Left ventricle myocardium superior (tissue), 1 donor: ENCODE measurements around the gene BICRA. TPM values are rescaled to one million over a fixed set of nuclear protein-coding genes. Genes with fewer than 3 reads are reported as not detected.
"Not testable (repeated sequence)": the region's sequence is repeated elsewhere in the genome, so short reads cannot be mapped to it uniquely, and the experiment has no call there.

Experiments used
- ATAC-seq: fragments of 200-7000 bp; cut with Tn5 transposase; one replicate; pipeline ENCODE4 v1.9.1; 2020; ENCODE audit warnings: mild to moderate bottlenecking, moderate library complexity
- DNase-seq: peaks from one replicate; pipeline ENCODE4 v3.0.0-alpha.2; 2020
- intact Hi-C: fragments of 100-400 bp; cut with micrococcal nuclease; formaldehyde crosslinking; loops from one replicate; pipeline ENCODE4 v1.11.0; 2022
- total RNA-seq: library from RNA; stranded (reverse); fragmentation: NEBNext Ultra II Directional; extraction: Animal tissue kit (Norgen Biotek cat#: 25700); gene quantifications from one replicate; pipeline ENCODE4 v1.2.1, GENCODE V29; 2021
- donor health status: DM: no; HTN: yes; CAD: no; lungs with severe emphysema.

BICRA gene
- total RNA-seq, 1 donor from 2014 or later: 9.5 TPM

DNA sequence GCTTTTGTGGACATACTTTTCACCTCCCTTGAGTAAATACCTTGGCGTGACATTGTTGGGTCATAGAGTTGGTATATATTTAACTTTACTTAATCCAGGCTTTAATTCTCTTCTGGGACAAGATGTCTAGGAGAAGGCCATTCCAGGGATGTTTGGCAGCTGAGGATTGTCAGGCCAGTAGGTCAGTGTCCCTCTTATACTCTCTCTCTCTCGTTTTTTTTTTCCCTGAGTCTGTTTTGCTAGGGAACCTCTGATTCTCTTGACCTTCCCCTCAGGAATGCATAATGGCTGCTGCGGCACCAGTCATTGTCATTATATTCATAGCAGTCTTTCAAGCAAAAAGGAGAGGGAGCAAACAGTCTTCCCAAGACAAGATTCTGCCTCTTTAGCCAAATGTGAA, 48.8 kb downstream of the BICRA start:
- intact Hi-C loops: no loop called here
- ATAC-seq (no peak), DNase-seq (no peak)

DNA sequence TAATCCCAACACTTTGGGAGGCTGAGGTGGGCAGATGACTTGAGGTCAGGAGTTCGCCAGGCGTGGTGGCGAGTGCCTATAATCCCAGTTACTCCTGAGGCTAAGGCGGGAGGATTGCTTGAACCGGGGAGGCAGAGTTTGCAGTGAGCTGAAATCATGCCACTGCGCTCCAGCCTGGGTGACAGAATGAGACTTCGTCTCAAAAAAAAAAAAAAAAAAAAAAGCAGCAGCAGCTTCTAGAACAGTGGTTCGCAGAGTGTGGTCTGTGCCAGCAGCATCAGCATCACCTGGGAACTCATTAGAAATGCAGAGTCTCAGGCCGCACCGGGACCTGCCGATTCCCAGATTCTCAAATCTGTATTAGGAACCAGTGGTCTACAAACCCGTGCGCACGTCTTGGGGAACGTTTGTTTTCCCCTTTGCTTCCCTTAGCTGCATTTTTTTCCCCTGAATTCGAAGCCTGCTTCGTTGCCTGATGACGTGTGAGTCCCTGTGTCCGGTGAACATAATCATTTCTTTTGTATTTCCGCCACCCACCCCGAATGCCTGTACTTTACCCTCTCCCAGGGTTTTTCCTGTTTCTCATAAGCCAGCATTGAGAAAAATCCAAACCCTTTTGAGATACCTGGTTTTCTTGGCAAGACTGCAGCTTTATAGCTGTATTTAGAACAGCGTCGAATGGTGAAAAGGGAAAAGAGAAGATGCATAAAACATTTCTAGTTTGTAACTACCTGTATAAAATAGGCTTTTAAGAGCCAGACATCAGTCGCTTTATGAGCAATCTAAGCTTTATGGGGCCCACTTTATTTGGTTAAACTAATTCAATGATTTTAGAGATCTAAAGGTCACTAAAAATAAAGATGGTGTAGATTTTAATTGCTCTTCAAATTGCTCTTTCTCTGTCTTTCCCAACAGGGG, 49.8 kb downstream of the BICRA start:
- DNase-seq: no peak
- intact Hi-C loops: no loop called here
- ATAC-seq: no peak

DNA sequence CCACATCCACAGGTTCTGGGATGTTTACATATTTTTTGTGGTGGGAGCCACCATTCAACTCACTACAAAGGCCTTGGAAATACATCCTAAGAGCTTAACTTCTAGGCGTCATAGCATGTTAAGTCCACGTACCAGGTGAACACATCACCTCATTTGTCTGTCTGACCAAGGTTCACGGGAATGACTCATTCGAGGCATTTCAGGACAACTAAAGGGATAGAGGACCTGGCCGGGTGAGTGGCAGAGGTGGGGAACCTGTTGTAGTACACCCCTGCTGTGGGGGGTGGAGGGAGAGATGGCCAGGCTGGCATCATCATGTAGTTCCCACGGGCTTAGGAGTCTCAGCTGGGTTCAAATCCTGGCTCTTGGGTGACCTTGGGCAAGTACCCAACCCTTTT, 51.5 kb downstream of the BICRA start:
- no peak for ATAC-seq
- intact Hi-C loops: no loop called here
- DNase-seq: no peak

DNA sequence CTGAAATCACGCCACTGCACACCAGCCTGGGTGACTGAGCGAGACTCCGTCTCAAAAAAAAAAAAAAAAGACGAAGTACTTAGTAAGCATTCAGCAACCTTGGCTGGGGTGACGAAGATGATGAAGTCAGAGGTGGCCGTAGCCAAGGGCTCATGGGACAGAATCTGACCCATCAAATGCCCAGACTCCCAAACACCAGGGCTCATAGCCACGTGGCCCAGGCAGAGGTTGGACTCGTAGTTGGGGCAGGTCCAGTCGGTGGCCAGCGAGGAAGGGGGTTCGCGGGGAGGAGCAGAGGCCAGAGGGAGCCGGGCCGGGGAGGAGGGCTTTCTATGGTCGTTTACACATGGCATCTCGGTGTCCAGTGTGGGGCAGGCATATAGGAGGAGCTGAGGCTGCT, 52.2 kb downstream of the BICRA start:
- no peak for DNase-seq
- ATAC-seq: no peak

DNA sequence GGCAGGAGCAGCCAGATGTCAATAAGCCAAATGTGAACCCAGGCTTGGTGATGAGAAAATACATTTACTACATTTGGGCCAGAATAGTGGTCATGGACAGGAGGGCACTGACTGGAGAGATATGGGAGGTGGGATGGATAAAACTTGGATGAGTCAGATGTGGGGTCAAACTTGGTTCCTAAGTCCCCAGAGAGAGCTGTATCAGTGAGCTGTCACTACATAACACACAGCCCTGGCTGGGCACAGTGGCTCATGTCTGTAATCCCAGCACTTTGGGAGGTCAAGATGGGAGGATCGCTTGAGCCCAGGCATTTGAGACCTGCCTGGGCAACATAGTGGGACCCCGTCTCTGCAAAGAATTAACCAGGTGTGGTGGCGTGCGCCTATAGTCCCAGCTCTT, 52.7 kb downstream of the BICRA start:
- intact Hi-C loops: no loop called here
- ATAC-seq: no peak
- DNase-seq: no peak

More for the DNA sequence above, 52.2 kb downstream of the BICRA start:
- intact Hi-C loops: no loop called here

DNA sequence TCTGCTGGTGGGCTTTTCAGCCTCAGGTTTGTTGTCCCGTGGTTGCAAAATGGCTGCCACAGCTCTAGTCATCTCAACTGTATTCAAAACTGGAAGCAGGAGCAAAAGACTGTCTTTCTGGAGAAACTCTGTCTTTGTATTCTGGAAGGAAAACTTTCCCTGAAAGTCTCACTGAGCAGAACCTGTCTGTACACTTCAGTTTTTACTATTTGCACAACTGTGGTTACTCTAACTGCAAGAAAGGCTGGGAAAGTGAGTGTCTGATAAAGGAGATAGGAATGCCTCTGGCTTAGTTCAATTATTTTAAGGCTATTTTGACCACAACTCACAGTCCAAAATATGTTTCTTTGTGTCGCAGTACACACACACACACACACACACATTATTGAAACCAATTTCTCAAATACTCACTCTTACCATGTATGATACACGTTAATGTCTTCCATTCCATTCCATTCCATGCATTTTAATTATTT, 54.5 kb downstream of the BICRA start:
- intact Hi-C loops: no loop called here
- ATAC-seq: peak; percentile 1
- DNase-seq: no peak

DNA sequence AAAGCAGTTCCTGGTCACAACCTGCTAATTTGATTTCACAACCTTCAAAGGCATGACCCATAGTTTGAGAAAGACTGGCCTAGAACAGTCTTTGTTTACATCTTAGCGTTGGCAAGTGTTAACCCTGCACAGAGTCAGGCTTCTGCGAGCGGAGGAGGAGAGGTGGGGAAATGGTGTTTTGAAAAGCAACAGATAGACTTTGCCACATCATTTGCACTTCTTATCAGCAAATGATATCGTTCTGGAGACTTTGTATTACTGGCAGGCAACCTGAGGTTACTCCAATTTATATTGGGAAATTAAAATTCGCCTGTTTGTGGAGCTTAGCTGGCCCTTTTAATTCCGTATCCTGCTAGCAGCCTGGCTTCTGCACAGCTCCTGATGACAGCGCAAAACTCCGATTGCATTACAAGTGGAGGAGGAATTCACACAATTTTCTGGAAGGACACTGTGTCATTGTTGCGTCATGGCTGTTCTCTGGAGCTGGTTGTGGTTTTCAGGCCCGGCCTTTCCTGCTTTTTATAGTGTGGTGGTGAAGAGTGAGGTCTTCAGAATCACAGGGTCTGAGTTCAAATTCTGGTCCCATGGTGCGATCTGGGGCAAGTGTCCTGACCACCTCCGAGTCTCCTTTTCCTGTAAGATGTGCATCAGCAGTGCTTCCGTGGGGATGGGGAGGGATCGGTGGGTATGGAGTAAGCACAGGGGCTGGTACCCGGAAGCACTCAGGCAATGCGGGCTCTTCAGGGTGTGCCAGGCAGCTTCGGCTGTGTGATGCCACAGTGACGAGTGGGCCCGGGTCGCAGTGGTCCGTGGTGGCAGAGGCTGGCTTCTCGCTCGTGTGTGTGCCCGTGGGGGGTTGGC, 55.2 kb downstream of the BICRA start:
- ATAC-seq (peak; percentile 83), DNase-seq (peak; percentile 69)
- intact Hi-C loops: no loop called here

DNA sequence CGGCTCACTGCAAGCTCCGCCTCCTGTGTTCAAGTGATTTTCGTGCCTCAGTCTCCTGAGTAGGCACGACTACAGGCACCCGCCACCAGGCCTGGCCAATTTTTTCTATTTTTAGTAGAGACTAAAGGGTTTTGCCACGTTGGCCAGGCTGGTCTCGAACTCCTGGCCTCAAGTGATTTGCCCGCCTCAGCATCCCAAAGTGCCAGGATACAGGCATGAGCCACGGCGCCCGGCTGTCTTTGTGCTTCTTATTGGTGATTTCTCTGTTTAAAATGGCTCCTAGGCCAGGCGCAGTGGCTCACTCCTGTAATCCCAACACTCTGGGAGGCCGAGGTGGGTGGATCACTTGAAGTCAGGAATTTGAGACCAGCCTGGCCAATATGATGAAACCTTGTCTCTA, 59.6 kb downstream of the BICRA start:
- DNase-seq, intact Hi-C loops, ATAC-seq: not testable (repeated sequence)

DNA sequence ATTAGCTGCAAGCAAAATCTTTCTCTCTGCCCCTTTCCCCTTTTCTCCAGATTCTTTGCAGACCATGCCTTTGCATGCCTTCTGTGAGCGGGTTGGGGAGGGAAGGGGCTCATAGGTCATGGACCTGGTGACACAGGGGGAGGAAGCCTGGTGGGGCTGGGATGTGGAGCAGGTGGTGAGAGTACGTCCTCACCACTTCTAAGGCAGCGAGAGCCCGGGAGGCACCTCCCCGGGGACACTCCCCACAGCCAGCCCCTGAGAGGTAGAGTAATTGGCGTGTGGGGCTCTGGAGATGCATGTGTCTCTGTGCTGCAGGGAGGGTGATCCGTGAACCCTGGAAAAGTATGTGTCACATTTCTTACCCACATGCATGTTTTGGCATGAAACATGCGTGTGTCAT, 61.8 kb downstream of the BICRA start:
- ATAC-seq (no peak), DNase-seq (no peak)
- intact Hi-C loops: no loop called here

DNA sequence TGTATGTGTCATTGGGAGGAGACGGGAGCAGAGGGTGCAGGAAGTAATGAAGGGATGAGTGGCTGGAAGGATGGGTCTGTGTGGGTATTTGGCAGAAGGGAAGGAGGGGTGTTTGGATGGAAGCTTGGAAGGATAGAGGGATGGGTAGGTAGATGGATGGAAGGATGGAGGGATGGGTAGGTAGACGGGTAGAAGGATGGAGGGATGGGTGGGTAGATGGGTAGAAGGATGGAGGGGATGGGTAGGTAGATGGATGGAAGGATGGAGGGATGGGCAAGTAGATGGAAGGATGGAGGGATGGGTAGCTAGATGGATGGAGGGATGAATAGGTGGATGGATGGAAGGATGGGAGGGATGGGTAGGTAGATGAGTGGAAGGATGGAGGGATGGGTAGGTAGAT, 62.6 kb downstream of the BICRA start:
- DNase-seq: no peak
- intact Hi-C loops: no loop called here
- ATAC-seq: no peak

DNA sequence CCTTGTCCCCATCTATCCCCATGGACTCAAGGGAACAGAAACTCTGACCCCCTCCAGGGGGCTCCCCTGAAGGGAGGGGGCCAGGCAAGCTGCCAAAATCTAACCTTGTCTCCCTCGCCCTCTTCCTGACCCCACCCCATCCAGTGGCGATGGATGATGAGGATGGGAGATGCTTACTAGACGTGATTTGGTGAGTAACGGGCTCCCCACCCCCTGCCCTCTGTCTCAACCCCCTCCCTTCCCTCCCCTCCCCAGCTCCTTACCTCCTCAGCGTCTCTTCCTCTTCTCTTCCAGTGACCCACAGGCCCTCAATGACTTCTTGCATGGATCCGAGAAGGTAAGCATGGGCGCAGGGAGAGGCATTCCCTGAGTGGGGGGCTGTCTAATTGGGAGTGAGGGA, 64.5 kb downstream of the BICRA start:
- intact Hi-C loops: no loop called here
- ATAC-seq: no peak
- no peak for DNase-seq

DNA sequence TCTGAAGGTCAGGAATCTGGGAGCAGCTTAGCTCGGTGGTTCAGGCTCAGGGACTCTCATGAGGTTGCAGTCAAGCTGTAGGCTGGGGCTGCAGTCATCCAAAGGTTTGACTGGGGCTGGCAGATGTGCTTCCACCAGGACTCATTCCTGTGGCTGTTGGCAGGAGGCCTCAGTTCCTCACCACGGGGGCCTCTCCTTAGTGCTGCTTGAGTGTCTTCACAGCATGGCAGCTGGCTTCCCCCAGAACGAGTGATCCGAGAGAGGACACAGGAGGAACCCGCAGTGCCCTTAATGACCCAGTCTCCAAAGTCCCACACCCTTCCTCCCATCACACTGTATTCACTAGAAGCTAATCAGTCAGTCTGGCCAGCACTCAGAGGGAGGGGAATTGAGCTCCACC, 65.6 kb downstream of the BICRA start:
- DNase-seq: no peak
- ATAC-seq: no peak
- intact Hi-C loops: no loop called here

DNA sequence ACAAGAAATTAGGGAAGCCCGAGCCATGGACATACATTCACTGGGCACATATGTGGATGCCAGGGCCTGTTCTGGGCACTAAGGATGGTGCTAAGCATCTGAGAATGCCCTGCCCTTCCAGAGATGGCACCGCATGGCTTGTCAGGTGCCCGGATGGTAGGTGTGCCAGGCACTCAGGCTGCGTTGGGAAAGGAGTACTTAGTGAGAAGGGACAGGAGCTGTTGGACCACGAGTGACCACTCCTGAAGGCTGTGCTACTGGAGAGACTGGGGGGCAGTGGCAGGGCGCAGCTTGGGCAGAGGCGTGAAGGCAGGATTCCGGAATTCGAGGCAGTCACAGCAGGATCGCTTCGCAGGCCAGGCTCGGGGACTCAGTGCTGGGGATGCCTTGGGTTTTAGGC, 66.3 kb downstream of the BICRA start:
- intact Hi-C loops: no loop called here
- ATAC-seq (no peak), DNase-seq (no peak)

DNA sequence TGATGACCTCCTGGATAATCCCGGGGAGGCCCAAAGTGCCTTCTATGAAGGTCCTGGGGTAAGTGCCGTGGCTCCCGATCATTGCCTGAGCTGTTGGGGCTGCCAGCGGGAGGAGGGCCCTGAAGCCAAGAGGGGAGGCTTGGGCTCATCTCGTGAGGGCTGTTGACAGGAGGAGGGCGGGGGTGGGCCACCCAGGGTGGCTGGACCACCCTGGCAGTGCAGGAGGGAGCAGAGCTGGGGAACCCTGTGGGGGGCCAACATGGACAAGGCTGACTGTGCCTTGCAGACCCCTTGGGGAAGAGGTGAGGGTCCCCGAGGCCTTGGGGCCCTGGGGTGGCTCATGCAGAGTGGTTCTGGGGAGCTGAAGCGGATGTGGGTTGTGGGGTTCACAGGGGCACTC, 66.9 kb downstream of the BICRA start:
- DNase-seq (no peak), ATAC-seq (no peak)
- intact Hi-C loops: no loop called here

DNA sequence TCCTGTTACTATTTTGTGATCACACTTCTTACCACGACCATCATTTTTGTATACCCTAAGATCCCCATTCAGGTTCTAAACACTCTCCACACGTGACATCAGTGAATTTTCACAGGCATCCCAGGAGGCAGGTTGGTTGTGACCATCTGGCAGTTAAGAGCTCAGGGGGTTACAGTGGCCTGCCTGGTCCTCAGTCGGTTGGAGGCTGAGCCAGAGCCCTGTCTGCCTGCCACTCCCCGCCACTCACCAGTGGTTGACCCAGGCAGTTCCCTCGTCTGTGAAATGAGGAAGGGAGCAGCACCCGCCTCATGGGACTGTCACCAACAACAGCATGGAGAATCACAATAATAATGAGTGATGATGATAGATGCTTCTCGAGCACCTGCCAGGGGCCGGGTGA, 67.9 kb downstream of the BICRA start:
- no peak for DNase-seq
- ATAC-seq: no peak
- intact Hi-C loops: no loop called here

DNA sequence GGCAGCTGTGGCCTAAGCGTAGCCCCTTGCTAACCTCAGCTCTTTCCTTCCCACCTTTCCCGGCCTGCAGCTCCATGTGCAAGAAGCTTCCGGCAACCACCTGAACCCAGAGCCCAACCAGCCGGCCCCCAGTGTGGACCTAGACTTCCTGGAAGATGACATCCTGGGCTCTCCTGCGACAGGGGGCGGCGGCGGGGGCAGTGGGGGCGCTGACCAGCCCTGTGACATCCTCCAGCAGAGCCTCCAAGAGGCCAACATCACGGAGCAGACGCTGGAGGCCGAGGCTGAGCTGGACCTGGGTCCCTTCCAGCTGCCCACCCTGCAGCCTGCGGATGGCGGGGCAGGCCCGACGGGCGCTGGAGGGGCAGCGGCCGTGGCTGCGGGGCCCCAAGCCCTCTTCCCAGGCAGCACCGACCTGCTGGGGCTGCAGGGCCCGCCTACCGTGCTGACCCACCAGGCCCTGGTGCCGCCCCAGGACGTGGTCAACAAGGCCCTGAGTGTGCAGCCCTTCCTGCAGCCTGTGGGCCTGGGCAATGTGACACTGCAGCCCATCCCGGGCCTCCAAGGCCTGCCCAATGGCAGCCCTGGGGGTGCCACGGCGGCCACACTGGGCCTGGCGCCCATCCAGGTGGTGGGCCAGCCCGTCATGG, 70.4 kb downstream of the BICRA start:
- ATAC-seq: no peak
- no peak for DNase-seq

DNA sequence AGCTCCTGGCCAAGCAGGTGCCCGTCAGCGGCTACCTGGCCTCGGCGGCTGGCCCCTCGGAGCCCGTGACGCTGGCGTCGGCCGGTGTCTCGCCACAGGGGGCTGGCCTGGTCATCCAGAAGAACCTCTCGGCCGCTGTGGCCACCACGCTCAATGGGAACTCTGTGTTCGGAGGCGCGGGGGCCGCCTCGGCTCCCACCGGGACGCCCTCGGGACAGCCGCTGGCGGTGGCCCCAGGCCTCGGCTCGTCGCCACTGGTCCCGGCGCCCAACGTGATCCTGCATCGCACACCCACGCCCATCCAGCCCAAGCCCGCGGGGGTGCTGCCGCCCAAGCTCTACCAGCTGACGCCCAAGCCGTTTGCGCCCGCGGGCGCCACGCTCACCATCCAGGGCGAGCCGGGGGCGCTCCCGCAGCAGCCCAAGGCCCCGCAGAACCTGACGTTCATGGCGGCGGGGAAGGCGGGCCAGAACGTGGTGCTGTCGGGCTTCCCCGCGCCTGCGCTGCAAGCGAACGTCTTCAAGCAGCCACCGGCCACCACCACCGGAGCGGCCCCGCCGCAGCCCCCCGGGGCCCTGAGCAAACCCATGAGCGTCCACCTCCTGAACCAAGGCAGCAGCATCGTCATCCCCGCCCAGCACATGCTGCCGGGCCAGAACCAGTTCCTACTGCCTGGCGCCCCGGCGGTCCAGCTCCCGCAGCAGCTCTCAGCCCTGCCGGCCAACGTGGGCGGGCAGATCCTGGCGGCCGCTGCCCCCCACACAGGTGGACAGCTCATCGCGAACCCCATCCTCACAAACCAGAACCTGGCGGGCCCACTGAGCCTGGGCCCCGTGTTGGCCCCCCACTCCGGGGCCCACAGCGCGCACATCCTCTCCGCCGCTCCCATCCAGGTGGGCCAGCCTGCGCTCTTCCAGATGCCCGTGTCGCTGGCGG, 71.3 kb downstream of the BICRA start:
- DNase-seq (no peak), ATAC-seq (no peak)
- intact Hi-C loops: no loop called here

More for the DNA sequence above, 70.4 kb downstream of the BICRA start:
- intact Hi-C loops: no loop called here

DNA sequence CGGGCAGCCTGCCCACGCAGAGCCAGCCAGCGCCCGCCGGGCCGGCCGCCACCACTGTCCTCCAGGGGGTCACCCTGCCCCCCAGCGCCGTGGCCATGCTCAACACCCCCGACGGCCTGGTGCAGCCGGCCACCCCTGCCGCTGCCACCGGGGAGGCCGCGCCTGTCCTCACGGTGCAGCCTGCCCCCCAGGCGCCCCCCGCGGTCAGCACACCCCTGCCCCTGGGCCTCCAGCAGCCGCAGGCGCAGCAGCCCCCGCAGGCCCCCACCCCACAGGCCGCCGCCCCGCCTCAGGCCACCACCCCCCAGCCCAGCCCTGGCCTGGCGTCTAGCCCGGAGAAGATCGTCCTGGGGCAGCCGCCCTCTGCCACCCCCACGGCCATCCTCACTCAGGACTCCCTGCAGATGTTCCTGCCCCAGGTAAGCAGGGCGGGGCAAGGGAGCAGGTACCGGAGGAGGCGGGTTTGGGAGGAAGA, 72.0 kb downstream of the BICRA start:
- intact Hi-C loops: no loop called here
- ATAC-seq (no peak), DNase-seq (no peak)

DNA sequence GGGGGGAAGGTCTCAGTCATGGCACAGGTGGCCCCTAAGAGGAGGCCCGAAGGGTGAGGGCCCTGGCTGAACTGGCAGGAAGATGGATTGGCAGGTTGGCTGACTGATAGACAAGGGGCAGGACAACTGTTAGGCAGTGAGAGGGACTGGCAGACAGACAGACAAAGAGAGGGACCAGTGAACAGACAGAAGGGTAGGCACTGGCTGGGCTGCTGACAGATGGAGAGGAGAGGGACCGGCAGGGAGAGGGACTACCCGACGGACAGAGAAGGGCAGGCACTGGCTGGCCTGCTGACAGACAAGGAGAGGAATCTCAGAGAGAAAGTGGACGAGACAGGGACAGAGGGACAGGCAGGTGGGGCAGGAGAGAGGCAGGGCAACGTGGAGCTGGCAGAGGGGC, 72.5 kb downstream of the BICRA start:
- DNase-seq (no peak), ATAC-seq (peak; percentile 33)
- intact Hi-C loops: no loop called here
